GM23338 (cell line): ENCODE data around the gene GFRAL. TPM values are rescaled to one million over a fixed set of nuclear protein-coding genes. Genes with fewer than 3 reads are reported as not detected.

Source experiments
- ATAC-seq: fragments of 200-7000 bp; cut with Tn5 transposase; 3 replicates; pipeline ENCODE4 v1.9.1; 2020
- DNase-seq: peaks from one replicate; pipeline ENCODE4 v3.0.0-alpha.2; 2015; ENCODE audit warnings: low spot score
- H2AFZ ChIP-seq: fragments of 200-600 bp; sonication (generic); 2 replicates; pipeline ENCODE4 v1.8.0; 2016; ENCODE audit warnings: antibody characterized with exemption, mild to moderate bottlenecking, moderate library complexity
- H3F3A ChIP-seq: fragments of 200-600 bp; sonication (generic); replicated peaks from 2 replicates; pipeline ENCODE4 v1.8.0; 2017; ENCODE audit warnings: antibody characterized with exemption, mixed run types, low read depth
- H3K27ac ChIP-seq: fragments of 200-600 bp; sonication (generic); 2 replicates; pipeline ENCODE4 v1.6.1; 2016; ENCODE audit warnings: low read depth
- H3K27me3 ChIP-seq: fragments of 200-600 bp; sonication (generic); 2 replicates; pipeline ENCODE4 v1.8.0; 2016; ENCODE audit warnings: mild to moderate bottlenecking, mixed run types, moderate library complexity; ENCODE audit not compliant: insufficient read depth
- H3K36me3 ChIP-seq: fragments of 200-600 bp; sonication (generic); 2 replicates; pipeline ENCODE4 v1.8.0; 2016; ENCODE audit warnings: mild to moderate bottlenecking; ENCODE audit not compliant: insufficient read depth
- H3K4me1 ChIP-seq: fragments of 200-600 bp; sonication (generic); 2 replicates; pipeline ENCODE4 v1.8.0; 2016; ENCODE audit warnings: mild to moderate bottlenecking, moderate library complexity; ENCODE audit not compliant: insufficient read depth
- H3K4me2 ChIP-seq: fragments of 200-600 bp; sonication (generic); 2 replicates; pipeline ENCODE4 v1.7.1; 2017; ENCODE audit warnings: mixed run types
- H3K4me3 ChIP-seq: fragments of 200-600 bp; sonication (generic); 2 replicates; pipeline ENCODE4 v1.6.1; 2016; ENCODE audit warnings: mixed run types
- H3K79me2 ChIP-seq: fragments of 200-600 bp; sonication (generic); replicated peaks from 2 replicates; pipeline ENCODE4 v1.8.0; 2017; ENCODE audit warnings: mild to moderate bottlenecking; ENCODE audit not compliant: insufficient read depth
- H3K9me2 ChIP-seq: fragments of 200-600 bp; sonication (generic); 2 replicates; pipeline ENCODE4 v1.8.0; 2017; ENCODE audit not compliant: insufficient read depth
- H4K20me1 ChIP-seq: fragments of 200-600 bp; sonication (generic); replicated peaks from 2 replicates; pipeline ENCODE4 v1.8.0; 2017; ENCODE audit warnings: mild to moderate bottlenecking; ENCODE audit not compliant: insufficient read depth
- H3K27ac Mint-ChIP-seq: 2 replicates; pipeline ENCODE4 v1.8.0; 2020; ENCODE audit warnings: inconsistent platforms, mild to moderate bottlenecking, moderate library complexity, mixed read lengths
- H3K27me3 Mint-ChIP-seq: 3 replicates; pipeline ENCODE4 v1.8.0; 2022; ENCODE audit warnings: low read depth, mild to moderate bottlenecking, moderate library complexity, mixed read lengths, inconsistent platforms; ENCODE audit not compliant: insufficient read depth, poor library complexity
- H3K36me3 Mint-ChIP-seq: 3 replicates; pipeline ENCODE4 v1.8.0; 2021; ENCODE audit warnings: low read depth, mild to moderate bottlenecking, inconsistent platforms, moderate library complexity, mixed read lengths
- H3K4me1 Mint-ChIP-seq: 3 replicates; pipeline ENCODE4 v1.8.0; 2020; ENCODE audit warnings: mild to moderate bottlenecking, inconsistent platforms, mixed read lengths
- H3K4me3 Mint-ChIP-seq: 3 replicates; pipeline ENCODE4 v1.8.0; 2021; ENCODE audit warnings: moderate library complexity, mild to moderate bottlenecking, inconsistent platforms, mixed read lengths
- H3K9me3 Mint-ChIP-seq: 3 replicates; pipeline ENCODE4 v1.8.0; 2020; ENCODE audit warnings: moderate library complexity, mild to moderate bottlenecking, inconsistent platforms, mixed read lengths
- CREB1 ChIP-seq: fragments of 250-450 bp; sonication (Bioruptor Pico); IDR thresholded peaks from 2 replicates; pipeline ENCODE4 v1.5.0; 2020; ENCODE audit warnings: low read depth, mild to moderate bottlenecking, moderate library complexity
- CTCF ChIP-seq, 2 experiments: fragments of 200-600 bp in 1 of 2; sonication (generic) in 1 of 2; conservative IDR thresholded peaks; 2 replicates each; pipeline versions ENCODE4 v1.5.1 to v1.6.1; 2016 to 2017; ENCODE audit warnings: antibody characterized with exemption in 2 of 2, low read depth in 2 of 2, mild to moderate bottlenecking in 2 of 2, moderate library complexity in 1 of 2
- EZH2 ChIP-seq: fragments of 200-600 bp; sonication (generic); IDR thresholded peaks from one replicate; pipeline ENCODE4 v1.8.0; 2017; ENCODE audit warnings: antibody characterized with exemption, mild to moderate bottlenecking, low read depth; ENCODE audit not compliant: unreplicated experiment
- EZH2phosphoT487 ChIP-seq: fragments of 200-600 bp; sonication (generic); IDR thresholded peaks from one replicate; pipeline ENCODE4 v1.8.1; 2018; ENCODE audit warnings: antibody characterized with exemption; ENCODE audit not compliant: unreplicated experiment
- JUNB ChIP-seq: IDR thresholded peaks from one replicate; pipeline ENCODE4 v1.6.1; 2016; ENCODE audit warnings: antibody characterized with exemption; ENCODE audit not compliant: unreplicated experiment
- NANOG ChIP-seq: IDR thresholded peaks from 2 replicates; pipeline ENCODE4 v1.6.1; 2016; ENCODE audit warnings: antibody characterized with exemption, borderline replicate concordance
- POLR2AphosphoS5 ChIP-seq: IDR thresholded peaks from 2 replicates; pipeline ENCODE4 v1.6.1; 2016; ENCODE audit warnings: antibody characterized with exemption, low read depth
- STAT1 ChIP-seq: IDR thresholded peaks from one replicate; pipeline ENCODE4 v1.6.1; 2016; ENCODE audit warnings: antibody characterized with exemption; ENCODE audit not compliant: unreplicated experiment
- ZNF114 ChIP-seq: fragments of 250-450 bp; sonication (Bioruptor Pico); IDR thresholded peaks from 2 replicates; pipeline ENCODE4 v1.5.0; 2020; ENCODE audit warnings: mild to moderate bottlenecking, moderate library complexity
- ZNF331 ChIP-seq: fragments of 250-450 bp; sonication (Bioruptor Pico); IDR thresholded peaks from 2 replicates; pipeline ENCODE4 v1.5.0; 2020; ENCODE audit warnings: low read depth, mild to moderate bottlenecking, moderate library complexity
- ZNF462 ChIP-seq: fragments of 250-450 bp; sonication (Bioruptor Pico); IDR thresholded peaks from 2 replicates; pipeline ENCODE4 v1.5.0; 2020; ENCODE audit warnings: mild to moderate bottlenecking, moderate library complexity
- polyA plus RNA-seq: library from polyadenylated mRNA; unstranded; fragments of >200 nt; fragmentation: Nextera tagmentation; extraction: Ambion mirVana; gene quantifications from 2 replicates; pipeline ENCODE4 v1.2.1, GENCODE V29; 2016
- total RNA-seq: library from RNA; depleted of rRNA; stranded (reverse); fragments of >200 nt; shearing (Covaris generic); gene quantifications from 2 replicates; pipeline ENCODE4 v1.2.3, GENCODE V29; 2014
- TF ChIP-seq, protein P1 (sequence below): IDR thresholded peaks from one replicate; pipeline ENCODE4 v1.6.1; 2018; ENCODE audit warnings: antibody characterized with exemption; ENCODE audit not compliant: unreplicated experiment
- TF ChIP-seq, protein P2 (sequence below): IDR thresholded peaks from 2 replicates; pipeline ENCODE4 v1.6.1; 2016; ENCODE audit warnings: antibody characterized with exemption

GFRAL gene
- total and polyA plus RNA-seq, 2 experiments from 2014 or later = not detected

DNA sequence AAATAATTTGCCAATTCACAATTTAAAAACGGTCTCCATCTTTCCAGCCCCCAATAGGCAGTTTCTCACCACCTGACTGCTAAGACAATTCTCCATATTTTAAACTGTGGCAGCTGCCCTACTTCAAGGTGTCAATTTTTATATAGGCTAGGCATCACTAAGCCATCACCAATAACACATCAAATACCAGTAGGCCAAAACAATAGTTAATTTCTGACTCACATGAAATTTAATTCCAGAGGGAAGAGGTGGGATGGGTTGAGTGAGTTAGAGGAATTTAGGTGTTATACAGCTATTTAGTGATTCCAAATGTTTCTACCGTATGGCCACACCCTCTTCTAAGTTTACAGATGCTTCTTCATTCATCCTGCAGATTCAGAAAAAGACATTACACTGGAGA is 49.9 kb downstream of the GFRAL start:
- Histone ChIP-seq H3K27me3 (no peaks in the 10 kb centered on the region), H3K27ac (no peak overlapping the region), H2AFZ (no peak overlapping the region), H4K20me1 (no peaks in the 10 kb centered on the region), H3K36me3 (no peaks in the 10 kb centered on the region), H3K4me2 (no peak overlapping the region), H3K4me1 (no peaks in the 10 kb centered on the region), H3K79me2 (no peaks in the 10 kb centered on the region), H3K9me2 (no peaks in the 10 kb centered on the region; the same call in none of the 2 replicates), H3F3A (no peaks in the 10 kb centered on the region), H3K4me3 (no peak overlapping the region)
- TF ChIP-seq ZNF331 (CRISPR knock-in tag) (no peak), CTCF (conservative IDR thresholded peaks at IDR 0.05; ENCODE audit: low read depth in 2 of 2) (no peak), STAT1 (no peak), JUNB (no peak), ZNF114 (CRISPR knock-in tag) (no peak), CREB1 (CRISPR knock-in tag) (no peak), EZH2phosphoT487 (no peak), NANOG (no peak), EZH2 (no peak), POLR2AphosphoS5 (no peak), ZNF462 (CRISPR knock-in tag) (no peak)
- TF ChIP-seq, protein P1, sequence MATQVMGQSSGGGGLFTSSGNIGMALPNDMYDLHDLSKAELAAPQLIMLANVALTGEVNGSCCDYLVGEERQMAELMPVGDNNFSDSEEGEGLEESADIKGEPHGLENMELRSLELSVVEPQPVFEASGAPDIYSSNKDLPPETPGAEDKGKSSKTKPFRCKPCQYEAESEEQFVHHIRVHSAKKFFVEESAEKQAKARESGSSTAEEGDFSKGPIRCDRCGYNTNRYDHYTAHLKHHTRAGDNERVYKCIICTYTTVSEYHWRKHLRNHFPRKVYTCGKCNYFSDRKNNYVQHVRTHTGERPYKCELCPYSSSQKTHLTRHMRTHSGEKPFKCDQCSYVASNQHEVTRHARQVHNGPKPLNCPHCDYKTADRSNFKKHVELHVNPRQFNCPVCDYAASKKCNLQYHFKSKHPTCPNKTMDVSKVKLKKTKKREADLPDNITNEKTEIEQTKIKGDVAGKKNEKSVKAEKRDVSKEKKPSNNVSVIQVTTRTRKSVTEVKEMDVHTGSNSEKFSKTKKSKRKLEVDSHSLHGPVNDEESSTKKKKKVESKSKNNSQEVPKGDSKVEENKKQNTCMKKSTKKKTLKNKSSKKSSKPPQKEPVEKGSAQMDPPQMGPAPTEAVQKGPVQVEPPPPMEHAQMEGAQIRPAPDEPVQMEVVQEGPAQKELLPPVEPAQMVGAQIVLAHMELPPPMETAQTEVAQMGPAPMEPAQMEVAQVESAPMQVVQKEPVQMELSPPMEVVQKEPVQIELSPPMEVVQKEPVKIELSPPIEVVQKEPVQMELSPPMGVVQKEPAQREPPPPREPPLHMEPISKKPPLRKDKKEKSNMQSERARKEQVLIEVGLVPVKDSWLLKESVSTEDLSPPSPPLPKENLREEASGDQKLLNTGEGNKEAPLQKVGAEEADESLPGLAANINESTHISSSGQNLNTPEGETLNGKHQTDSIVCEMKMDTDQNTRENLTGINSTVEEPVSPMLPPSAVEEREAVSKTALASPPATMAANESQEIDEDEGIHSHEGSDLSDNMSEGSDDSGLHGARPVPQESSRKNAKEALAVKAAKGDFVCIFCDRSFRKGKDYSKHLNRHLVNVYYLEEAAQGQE = no peak
- TF ChIP-seq, protein P2, sequence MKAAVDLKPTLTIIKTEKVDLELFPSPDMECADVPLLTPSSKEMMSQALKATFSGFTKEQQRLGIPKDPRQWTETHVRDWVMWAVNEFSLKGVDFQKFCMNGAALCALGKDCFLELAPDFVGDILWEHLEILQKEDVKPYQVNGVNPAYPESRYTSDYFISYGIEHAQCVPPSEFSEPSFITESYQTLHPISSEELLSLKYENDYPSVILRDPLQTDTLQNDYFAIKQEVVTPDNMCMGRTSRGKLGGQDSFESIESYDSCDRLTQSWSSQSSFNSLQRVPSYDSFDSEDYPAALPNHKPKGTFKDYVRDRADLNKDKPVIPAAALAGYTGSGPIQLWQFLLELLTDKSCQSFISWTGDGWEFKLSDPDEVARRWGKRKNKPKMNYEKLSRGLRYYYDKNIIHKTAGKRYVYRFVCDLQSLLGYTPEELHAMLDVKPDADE = no peak
- Mint-ChIP-seq H3K4me3 (no peak overlapping the region), H3K36me3 (no peaks in the 10 kb centered on the region), H3K27me3 (no peaks in the 10 kb centered on the region), H3K9me3 (no peaks in the 10 kb centered on the region; the same call in 2 of the 3 replicates), H3K4me1 (no peaks in the 10 kb centered on the region), H3K27ac (no peak overlapping the region)
- DNase-seq (no peak), ATAC-seq (no peak)
